Vagina (tissue), 2 donors: ENCODE measurements around the gene SELL. TPM values are rescaled to one million over a fixed set of nuclear protein-coding genes. Genes with fewer than 3 reads are reported as not detected.
"Not testable (repeated sequence)": the region's sequence is repeated elsewhere in the genome, so short reads cannot be mapped to it uniquely, and the experiment has no call there.

Experiments
- DNase-seq, 2 donors: peaks; one replicate each; pipeline ENCODE4 v3.0.0-alpha.2; 2017; ENCODE audit errors: extremely low spot score in 2 of 2
- H3K27ac ChIP-seq: fragments of 200-600 bp; sonication (generic); one replicate; pipeline ENCODE4 v1.5.1; 2019
- H3K27me3 ChIP-seq: fragments of 200-600 bp; sonication (generic); one replicate; pipeline ENCODE4 v1.5.1; 2019
- H3K36me3 ChIP-seq, 2 donors: fragments of 200-600 bp; sonication (generic); one replicate each; pipeline ENCODE4 v1.5.1; 2017 to 2019
- H3K4me1 ChIP-seq: fragments of 200-600 bp; sonication (generic); one replicate; pipeline ENCODE4 v1.5.1; 2019
- H3K4me3 ChIP-seq, 2 donors: fragments of 200-600 bp; sonication (generic); 1 replicate in 1 of 2; 2 replicates in 1 of 2; pipeline ENCODE4 v1.5.1; 2016 to 2019
- H3K9me3 ChIP-seq: fragments of 200-600 bp; sonication (generic); one replicate; pipeline ENCODE4 v1.5.1; 2019
- CTCF ChIP-seq, 3 experiments: fragments of 450-650 bp in 2 of 3; fragments of 200-600 bp in 1 of 3; sonication (generic) in 1 of 3; IDR thresholded peaks; one replicate each; pipeline ENCODE4 v1.5.1; 2017 to 2019; ENCODE audit warnings: antibody characterized with exemption in 3 of 3, mild to moderate bottlenecking in 2 of 3, moderate library complexity in 2 of 3
- POLR2A ChIP-seq, 2 donors: fragments of 450-650 bp; IDR thresholded peaks; one replicate each; pipeline ENCODE4 v1.6.1; 2017; ENCODE audit warnings: antibody characterized with exemption in 2 of 2, mild to moderate bottlenecking in 2 of 2, moderate library complexity in 2 of 2
- POLR2AphosphoS5 ChIP-seq, 2 donors: sonication (generic); formaldehyde crosslinking; IDR thresholded peaks; one replicate each; pipeline ENCODE4 v1.9.0; 2017; ENCODE audit warnings: antibody characterized with exemption in 2 of 2, mild to moderate bottlenecking in 2 of 2, low read depth in 1 of 2; ENCODE audit not compliant: insufficient read depth in 1 of 2
- intact Hi-C: fragments of 100-400 bp; cut with DNase I; formaldehyde crosslinking; loops from one replicate; pipeline ENCODE4 v1.15.1; 2023
- total RNA-seq: library from RNA; depleted of rRNA; stranded (reverse); fragments of >200 nt; gene quantifications from one replicate; pipeline ENCODE4 v1.2.3, GENCODE V29; 2016

Gene SELL
- total RNA-seq, 1 donor from 2014 or later: not detected

DNA sequence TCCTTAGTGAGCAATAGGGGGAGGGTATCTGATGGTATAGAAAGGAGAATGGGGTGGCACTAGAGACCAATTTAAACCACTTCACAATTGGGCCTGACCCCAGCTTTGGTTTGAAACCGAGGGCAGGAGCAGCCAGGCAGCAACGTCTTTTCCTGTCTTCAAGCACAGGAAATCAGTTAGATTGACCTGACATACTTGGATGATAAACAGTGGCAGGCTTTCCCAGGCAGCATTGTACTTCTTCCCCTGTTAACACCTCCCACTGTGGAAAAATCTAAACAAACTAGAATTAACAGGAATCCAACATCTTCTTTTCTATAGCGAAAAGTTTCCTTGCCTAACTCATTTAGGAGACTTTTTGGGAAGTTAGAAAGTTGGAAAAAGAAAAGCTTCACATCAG is 40.6 kb downstream of the SELL start:
- Histone ChIP-seq H3K4me3 (no peak overlapping the region), H3K27me3 (no peaks in the 10 kb centered on the region), H3K27ac (no peak overlapping the region), H3K4me1 (no peaks in the 10 kb centered on the region), H3K36me3 (no peaks in the 10 kb centered on the region), H3K9me3 (no peaks in the 10 kb centered on the region)
- intact Hi-C loops: no loop called here
- no peak for DNase-seq
- TF ChIP-seq POLR2A (IDR thresholded peaks at IDR 0.05) (no peak), CTCF (IDR thresholded peaks at IDR 0.05) (no peak), POLR2AphosphoS5 (IDR thresholded peaks at IDR 0.05; ENCODE audit: insufficient read depth in 1 of 2, low read depth in 1 of 2) (no peak)

DNA sequence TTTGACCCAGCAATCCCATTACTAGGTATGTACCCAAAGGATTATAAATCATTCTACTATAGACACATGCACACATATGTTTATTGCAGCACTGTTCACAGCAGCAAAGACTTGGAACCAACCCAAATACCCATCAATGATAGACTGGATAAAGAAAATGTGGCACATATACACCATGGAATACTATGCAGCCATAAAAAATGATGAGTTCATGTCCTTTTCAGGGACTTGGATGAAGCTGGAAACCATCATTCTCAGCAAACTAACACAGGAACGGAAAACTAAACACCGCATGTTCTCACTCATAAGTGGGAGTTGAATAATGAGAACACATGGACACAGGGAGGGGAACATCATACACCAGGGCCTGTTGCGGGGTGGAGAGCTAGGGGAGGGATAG is 41.2 kb downstream of the SELL start:
- H3K36me3 ChIP-seq, H3K9me3 ChIP-seq, H3K27me3 ChIP-seq, intact Hi-C loops, H3K27ac ChIP-seq, H3K4me3 ChIP-seq, H3K4me1 ChIP-seq, DNase-seq: not testable (repeated sequence)

- H3K36me3 ChIP-seq, DNase-seq, H3K4me1 ChIP-seq, H3K27ac ChIP-seq, intact Hi-C loops, H3K27me3 ChIP-seq, H3K4me3 ChIP-seq, H3K9me3 ChIP-seq: not testable (repeated sequence)
These were observed 43.5 kb downstream of the SELL start for GRCh38 chr1:169667699-169668596.

- H3K4me3 ChIP-seq, DNase-seq, intact Hi-C loops, H3K9me3 ChIP-seq, H3K27me3 ChIP-seq, H3K4me1 ChIP-seq, H3K27ac ChIP-seq, H3K36me3 ChIP-seq: not testable (repeated sequence)
These were observed 44.2 kb downstream of the SELL start for GRCh38 chr1:169667227-169667639.

DNA sequence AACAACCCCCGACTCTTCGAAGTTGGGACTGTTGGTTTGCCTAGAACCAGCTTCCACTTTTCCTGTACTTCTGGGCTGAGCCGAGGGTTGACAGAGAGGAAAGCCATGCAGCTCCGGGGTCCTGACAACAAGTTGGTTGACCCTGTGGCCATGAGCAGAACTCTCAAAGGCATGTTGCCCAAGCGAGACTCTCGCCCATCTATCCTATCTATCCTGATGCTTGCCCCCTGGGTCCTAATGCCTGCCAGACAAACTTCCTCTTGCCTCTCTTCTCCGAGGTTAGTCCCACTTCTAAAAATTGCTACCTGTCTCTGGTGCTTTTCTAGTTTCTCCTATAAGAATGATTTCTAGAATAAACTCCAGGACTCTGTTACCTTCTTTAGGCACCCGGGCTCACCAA is 48.7 kb downstream of the SELL start:
- H3K4me1 ChIP-seq, H3K4me3 ChIP-seq, H3K27ac ChIP-seq, H3K36me3 ChIP-seq, DNase-seq, H3K9me3 ChIP-seq, H3K27me3 ChIP-seq, intact Hi-C loops: not testable (repeated sequence)

- H3K27me3 ChIP-seq, DNase-seq, H3K27ac ChIP-seq, H3K4me1 ChIP-seq, H3K36me3 ChIP-seq, H3K4me3 ChIP-seq, H3K9me3 ChIP-seq, intact Hi-C loops: not testable (repeated sequence)
These were observed 50.4 kb downstream of the SELL start for GRCh38 chr1:169661066-169661465.

GRCh38 chr1:169658777-169659176 is 52.6 kb downstream of the SELL start:
- intact Hi-C loops, H3K27me3 ChIP-seq, H3K9me3 ChIP-seq, DNase-seq, H3K4me3 ChIP-seq, H3K27ac ChIP-seq, H3K36me3 ChIP-seq, H3K4me1 ChIP-seq: not testable (repeated sequence)

DNA sequence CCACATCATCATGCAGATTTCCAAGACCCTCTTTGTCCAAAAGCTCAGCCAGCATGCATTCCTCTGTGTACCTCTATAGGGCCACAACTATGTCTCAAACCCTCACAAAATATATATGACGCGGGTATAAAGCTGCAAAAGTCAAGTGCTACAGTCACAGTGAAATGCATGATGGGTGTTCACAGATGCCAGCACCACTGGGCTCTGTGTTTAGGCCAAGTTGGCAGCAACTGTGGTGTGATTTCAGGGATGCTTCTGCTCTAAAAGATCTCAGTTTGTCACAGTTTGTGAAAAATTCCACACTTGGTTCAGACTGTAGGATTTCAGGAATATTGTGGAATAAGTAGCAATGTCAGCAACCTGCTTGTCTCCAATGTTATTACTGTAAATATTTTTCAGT is 57.5 kb downstream of the SELL start:
- no peak overlapping the region for H3K4me3 ChIP-seq
- intact Hi-C loops: no loop called here
- H3K27me3 ChIP-seq: no peaks in the 10 kb centered on the region
- no peaks in the 10 kb centered on the region for H3K4me1 ChIP-seq
- H3K9me3 ChIP-seq: no peaks in the 10 kb centered on the region
- DNase-seq: no peak
- TF ChIP-seq POLR2A (IDR thresholded peaks at IDR 0.05) (no peak), POLR2AphosphoS5 (IDR thresholded peaks at IDR 0.05; ENCODE audit: insufficient read depth in 1 of 2, low read depth in 1 of 2) (no peak)
- no peak overlapping the region for H3K27ac ChIP-seq
- H3K36me3 ChIP-seq: no peaks in the 10 kb centered on the region

DNA sequence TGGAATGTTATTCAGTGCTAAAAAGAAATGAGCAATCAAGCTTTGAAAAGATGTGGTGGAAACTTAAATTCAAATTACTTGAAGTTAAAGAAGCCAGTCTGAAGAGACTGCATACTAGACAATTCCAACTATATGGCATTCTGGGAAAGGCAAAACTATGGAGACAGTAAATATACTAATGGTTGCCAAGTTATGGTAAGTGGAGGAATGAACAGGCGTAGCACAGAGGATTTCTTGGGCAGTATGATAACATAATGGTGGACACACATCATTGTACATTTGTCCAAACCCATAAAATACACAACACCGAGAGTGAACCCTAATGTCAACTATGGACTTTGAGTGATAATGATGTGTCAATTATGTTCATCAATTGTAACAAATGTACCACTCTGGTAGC is 60.4 kb downstream of the SELL start:
- H3K36me3 ChIP-seq: no peaks in the 10 kb centered on the region
- intact Hi-C loops: no loop called here
- DNase-seq: no peak
- TF ChIP-seq POLR2AphosphoS5 (IDR thresholded peaks at IDR 0.05; ENCODE audit: insufficient read depth in 1 of 2, low read depth in 1 of 2) (no peak), CTCF (IDR thresholded peaks at IDR 0.05) (no peak), POLR2A (IDR thresholded peaks at IDR 0.05) (no peak)
- H3K27ac ChIP-seq: no peak overlapping the region
- no peaks in the 10 kb centered on the region for H3K9me3 ChIP-seq
- H3K4me3 ChIP-seq: no peak overlapping the region
- no peaks in the 10 kb centered on the region for H3K4me1 ChIP-seq
- H3K27me3 ChIP-seq: no peaks in the 10 kb centered on the region
